Mesenchymal stem cell (in vitro differentiated cells and primary cell): ENCODE data around the gene ISY1.

ENCODE experiments used
- DNase-seq: peaks from one replicate; pipeline ENCODE4 v3.0.0-alpha.2; 2013
- H2AFZ ChIP-seq: one replicate; pipeline ENCODE4 v1.6.1; 2013; ENCODE audit warnings: low read depth, mild to moderate bottlenecking, control low read depth, inconsistent platforms, low read length, moderate library complexity
- H2AK5ac ChIP-seq: 2 replicates; pipeline ENCODE4 v1.6.1; 2013; ENCODE audit warnings: low read length, moderate library complexity, mild to moderate bottlenecking, inconsistent platforms; ENCODE audit not compliant: severe bottlenecking
- H2BK120ac ChIP-seq: one replicate; pipeline ENCODE4 v1.6.1; 2013; ENCODE audit warnings: low read depth, mild to moderate bottlenecking, inconsistent platforms, low read length, moderate library complexity
- H2BK12ac ChIP-seq, 2 experiments: one replicate each; pipeline ENCODE4 v1.6.1; 2013; ENCODE audit warnings: inconsistent platforms in 2 of 2, low read length in 2 of 2, mild to moderate bottlenecking in 2 of 2, moderate library complexity in 2 of 2, control low read depth in 1 of 2
- H2BK15ac ChIP-seq: one replicate; pipeline ENCODE4 v1.6.1; 2013; ENCODE audit warnings: mild to moderate bottlenecking, low read depth, inconsistent platforms; ENCODE audit not compliant: poor library complexity, severe bottlenecking
- H2BK5ac ChIP-seq: 2 replicates; pipeline ENCODE4 v1.6.1; 2013; ENCODE audit warnings: low read depth, mild to moderate bottlenecking, low read length, control low read depth, inconsistent platforms; ENCODE audit not compliant: poor library complexity, severe bottlenecking
- H3K14ac ChIP-seq, 2 experiments: one replicate each; pipeline ENCODE4 v1.6.1; 2013; ENCODE audit warnings: inconsistent platforms in 2 of 2, low read length in 2 of 2, control low read depth in 1 of 2, mild to moderate bottlenecking in 1 of 2, moderate library complexity in 1 of 2
- H3K18ac ChIP-seq, 2 experiments: one replicate each; pipeline ENCODE4 v1.6.1; 2013; ENCODE audit warnings: inconsistent platforms in 2 of 2, low read length in 2 of 2, control low read depth in 1 of 2, low read depth in 1 of 2, mild to moderate bottlenecking in 1 of 2
- H3K23ac ChIP-seq, 2 experiments: one replicate each; pipeline ENCODE4 v1.6.1; 2013; ENCODE audit warnings: inconsistent platforms in 2 of 2, low read length in 2 of 2, mild to moderate bottlenecking in 2 of 2, moderate library complexity in 2 of 2, control low read depth in 1 of 2
- H3K27ac ChIP-seq: 2 replicates; pipeline ENCODE4 v1.5.1; 2013; ENCODE audit warnings: mild to moderate bottlenecking, moderate library complexity, low read length, control low read depth, inconsistent platforms; ENCODE audit not compliant: poor library complexity, severe bottlenecking
- H3K27me3 ChIP-seq, 2 experiments: 2 replicates each; pipeline versions ENCODE4 v1.6.1 to v1.7.0; 2013; ENCODE audit warnings: low read length in 2 of 2, mild to moderate bottlenecking in 2 of 2, moderate library complexity in 2 of 2, control low read depth in 1 of 2, inconsistent platforms in 1 of 2; ENCODE audit not compliant: control insufficient read depth in 1 of 2, insufficient read depth in 1 of 2
- H3K36me3 ChIP-seq, 2 experiments: 2 replicates each; pipeline versions ENCODE4 v1.6.1 to v1.7.0; 2013; ENCODE audit warnings: low read length in 2 of 2, control low read depth in 1 of 2, inconsistent platforms in 1 of 2, low read depth in 1 of 2, mild to moderate bottlenecking in 1 of 2; ENCODE audit not compliant: insufficient read depth in 2 of 2, control insufficient read depth in 1 of 2
- H3K4ac ChIP-seq, 2 experiments: one replicate each; pipeline ENCODE4 v1.6.1; 2013; ENCODE audit warnings: inconsistent platforms in 2 of 2, low read length in 2 of 2, mild to moderate bottlenecking in 2 of 2, moderate library complexity in 2 of 2, control low read depth in 1 of 2, low read depth in 1 of 2
- H3K4me1 ChIP-seq: 2 replicates; pipeline ENCODE4 v1.6.1; 2013; ENCODE audit warnings: low read depth, low read length, control low read depth; ENCODE audit not compliant: control insufficient read depth, insufficient read depth
- H3K4me2 ChIP-seq: 2 replicates; pipeline ENCODE4 v1.6.1; 2013; ENCODE audit warnings: low read length, mild to moderate bottlenecking, inconsistent platforms; ENCODE audit not compliant: poor library complexity, severe bottlenecking
- H3K4me3 ChIP-seq, 2 experiments: 2 replicates each; pipeline versions ENCODE4 v1.5.1 to v1.7.0; 2013; ENCODE audit warnings: low read length in 2 of 2, mild to moderate bottlenecking in 2 of 2, control low read depth in 1 of 2, low read depth in 1 of 2; ENCODE audit not compliant: insufficient read depth in 1 of 2
- H3K79me1 ChIP-seq: replicated peaks from 2 replicates; pipeline ENCODE4 v1.6.1; 2013; ENCODE audit warnings: mild to moderate bottlenecking, control low read depth, low read length, inconsistent platforms; ENCODE audit not compliant: poor library complexity, severe bottlenecking
- H3K9ac ChIP-seq: 2 replicates; pipeline ENCODE4 v1.7.0; 2013; ENCODE audit warnings: mild to moderate bottlenecking, low read length, moderate library complexity
- H3K9me3 ChIP-seq: 2 replicates; pipeline ENCODE4 v1.7.0; 2013; ENCODE audit warnings: mild to moderate bottlenecking, low read length; ENCODE audit not compliant: control insufficient read depth
- H4K8ac ChIP-seq: one replicate; pipeline ENCODE4 v1.6.1; 2013; ENCODE audit warnings: inconsistent platforms, mild to moderate bottlenecking, low read length, moderate library complexity
- H4K91ac ChIP-seq: one replicate; pipeline ENCODE4 v1.6.1; 2013; ENCODE audit warnings: mild to moderate bottlenecking, low read length, inconsistent platforms
- WGBS: methylation state at CpG from one replicate; pipeline ENCODE4 v1.1.7; 2013; ENCODE audit warnings: mixed read lengths; 5-methylcytosine and 5-hydroxymethylcytosine counted together

Gene ISY1

GRCh38 chr3:129104498-129105079 lies 56.3 kb downstream of the ISY1 start:
- H3K14ac ChIP-seq, result no peak overlapping the region
- H3K4me2 ChIP-seq, result no peak overlapping the region
- no peak overlapping the region for H3K4ac ChIP-seq
- no peak overlapping the region for H2BK5ac ChIP-seq
- no peaks in the 10 kb centered on the region for H3K9me3 ChIP-seq
- no peaks in the 10 kb centered on the region for H3K27me3 ChIP-seq
- H3K18ac ChIP-seq, result no peak overlapping the region
- H3K36me3 ChIP-seq, result peaks cover 23 to 33% of the 10 kb centered on the region in 2 experiments
- no peak overlapping the region for H2AFZ ChIP-seq
- no peak overlapping the region for H2BK12ac ChIP-seq
- DNase-seq, result no peak
- peaks cover 55% of the 10 kb centered on the region for H3K79me1 ChIP-seq
- H2AK5ac ChIP-seq, result no peak overlapping the region
- H4K91ac ChIP-seq, result no peak overlapping the region
- no peak overlapping the region for H3K4me3 ChIP-seq
- H3K4me1 ChIP-seq, result peaks cover 10% of the 10 kb centered on the region
- no peak overlapping the region for H3K23ac ChIP-seq
- no peak overlapping the region for H4K8ac ChIP-seq
- H3K27ac ChIP-seq, result no peak overlapping the region
- no peak overlapping the region for H2BK120ac ChIP-seq
- no peak overlapping the region for H2BK15ac ChIP-seq
- WGBS, result 95% methylated on average over 6 of the region's 6 CpGs
- no peak overlapping the region for H3K9ac ChIP-seq

GRCh38 chr3:129104051-129104450 lies 56.8 kb downstream of the ISY1 start:
- Histone ChIP-seq H4K91ac (no peak overlapping the region), H3K79me1 (peaks cover 55% of the 10 kb centered on the region), H3K4me1 (peaks cover 10% of the 10 kb centered on the region), H2AK5ac (no peak overlapping the region), H2BK12ac (no peak overlapping the region), H3K4me2 (no peak overlapping the region), H3K23ac (no peak overlapping the region), H3K27me3 (no peaks in the 10 kb centered on the region), H3K4me3 (no peak overlapping the region), H3K18ac (no peak overlapping the region), H3K9ac (no peak overlapping the region), H2BK15ac (no peak overlapping the region), H3K14ac (no peak overlapping the region), H3K4ac (no peak overlapping the region), H4K8ac (no peak overlapping the region), H3K27ac (no peak overlapping the region), H2BK120ac (no peak overlapping the region), H2AFZ (no peak overlapping the region), H3K9me3 (no peaks in the 10 kb centered on the region), H3K36me3 (peaks cover 23 to 33% of the 10 kb centered on the region in 2 experiments), H2BK5ac (no peak overlapping the region)
- DNase-seq, result no peak
- 95% methylated on average over 5 of the region's 6 CpGs for WGBS

- Histone ChIP-seq H3K79me1 (peaks cover 51% of the 10 kb centered on the region), H2AFZ (no peak overlapping the region), H2AK5ac (no peak overlapping the region), H2BK5ac (no peak overlapping the region), H2BK12ac (no peak overlapping the region), H2BK15ac (no peak overlapping the region), H3K4me2 (no peak overlapping the region), H4K8ac (no peak overlapping the region), H4K91ac (no peak overlapping the region), H3K36me3 (peaks cover 18 to 33% of the 10 kb centered on the region in 2 experiments), H3K23ac (no peak overlapping the region), H3K18ac (no peak overlapping the region), H3K4me3 (no peak overlapping the region), H3K27me3 (no peaks in the 10 kb centered on the region), H3K9ac (no peak overlapping the region), H3K9me3 (no peaks in the 10 kb centered on the region), H3K4me1 (peaks cover 10% of the 10 kb centered on the region), H3K4ac (no peak overlapping the region), H2BK120ac (no peak overlapping the region), H3K27ac (no peak overlapping the region), H3K14ac (no peak overlapping the region)
- WGBS, result 85% methylated on average over 7 of the region's 7 CpGs
- DNase-seq, result no peak
Observed at GRCh38 chr3:129103296-129103695, 57.6 kb downstream of the ISY1 start.

GRCh38 chr3:129101370-129102138 lies 59.3 kb downstream of the ISY1 start:
- Histone ChIP-seq H2BK12ac (no peak overlapping the region), H3K23ac (no peak overlapping the region), H3K4me3 (no peak overlapping the region), H2BK5ac (no peak overlapping the region), H3K9me3 (no peaks in the 10 kb centered on the region), H3K4me1 (peaks cover 6% of the 10 kb centered on the region), H3K27ac (no peak overlapping the region), H3K18ac (no peak overlapping the region), H3K36me3 (peaks cover 6 to 21% of the 10 kb centered on the region in 2 experiments), H2BK120ac (no peak overlapping the region), H3K9ac (no peak overlapping the region), H4K91ac (no peak overlapping the region), H3K4me2 (no peak overlapping the region), H2BK15ac (no peak overlapping the region), H2AK5ac (no peak overlapping the region), H2AFZ (no peak overlapping the region), H3K27me3 (no peaks in the 10 kb centered on the region), H3K4ac (no peak overlapping the region), H4K8ac (no peak overlapping the region), H3K79me1 (peaks cover 46% of the 10 kb centered on the region), H3K14ac (no peak overlapping the region)
- WGBS, result 94% methylated on average over 12 of the region's 12 CpGs
- no peak for DNase-seq
